Hematopoietic multipotent progenitor cell treated with erythropoietin and hydrocortisone succinate and interleukin-3 and kit ligand, for 6 days (in vitro differentiated cells): ENCODE measurements around the gene AKAP8L.
A peak's percentile ranks its signal among the peaks of the same experiment; 100 is the strongest.
"Not testable (repeated sequence)": the region's sequence is repeated elsewhere in the genome, so short reads cannot be mapped to it uniquely, and the experiment has no call there.

Experiments
- DNase-seq: peaks from one replicate; pipeline ENCODE4 v3.0.0-alpha.2; 2015

AKAP8L gene

DNA sequence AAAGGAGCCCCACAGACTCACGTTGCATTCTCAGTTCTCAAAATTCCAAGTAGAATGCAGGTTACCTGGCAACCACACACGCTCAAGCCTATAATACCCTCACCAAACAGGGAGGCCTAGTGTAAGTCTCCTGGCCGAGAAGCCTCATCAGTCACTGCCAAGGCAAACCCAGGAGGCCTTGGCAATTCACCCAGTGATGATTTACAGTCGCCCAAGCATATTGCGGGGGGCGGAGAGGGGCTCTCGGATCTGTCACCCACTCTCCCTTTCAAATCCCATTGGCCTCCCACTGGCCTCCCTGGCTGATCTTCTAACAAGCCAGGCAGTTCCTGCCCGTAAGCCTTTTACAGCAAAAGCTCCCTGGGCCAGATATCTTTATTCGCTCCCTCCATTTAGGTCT lies 1.1 kb downstream of the AKAP8L start:
- peak; percentile 33 for DNase-seq

DNA sequence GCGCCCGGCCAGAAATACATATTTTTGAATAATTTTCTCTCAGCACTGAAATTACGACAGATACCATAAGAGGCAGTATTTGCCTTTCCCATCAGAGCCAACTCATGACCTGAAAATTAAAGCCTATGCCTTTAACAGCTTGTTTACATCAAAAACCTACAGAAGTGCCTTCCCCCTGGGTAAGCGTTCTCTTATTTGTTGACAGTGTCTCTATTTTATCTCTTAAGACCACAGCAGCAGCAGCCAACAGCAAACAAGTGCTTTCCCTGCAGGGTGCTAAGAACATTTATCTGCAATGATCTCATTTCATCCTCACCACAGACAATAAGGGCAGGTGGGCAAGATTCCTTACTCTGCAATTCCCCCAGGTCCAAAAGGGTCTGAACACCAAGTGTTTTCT lies 6.0 kb downstream of the AKAP8L start:
- DNase-seq: peak; percentile 25

DNA sequence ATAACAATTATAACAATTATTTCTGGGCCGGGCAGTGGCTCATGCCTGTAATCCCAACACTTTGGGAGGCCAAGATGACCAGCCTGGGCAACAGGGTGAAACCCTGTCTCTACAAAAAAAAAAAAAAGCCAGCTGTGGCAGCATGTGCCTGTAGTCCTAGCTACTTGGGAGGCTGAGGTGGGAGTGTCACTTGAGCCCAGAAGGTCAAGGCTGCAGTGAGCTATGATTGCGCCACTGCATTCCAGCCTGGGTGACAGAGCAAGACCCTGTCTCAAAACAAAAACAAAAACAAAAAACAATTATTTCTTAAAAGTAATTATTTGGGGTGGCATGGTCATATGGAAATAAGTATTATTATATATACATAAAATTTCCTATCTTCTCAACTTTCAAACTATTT lies 7.4 kb downstream of the AKAP8L start:
- not testable (repeated sequence) for DNase-seq

DNA sequence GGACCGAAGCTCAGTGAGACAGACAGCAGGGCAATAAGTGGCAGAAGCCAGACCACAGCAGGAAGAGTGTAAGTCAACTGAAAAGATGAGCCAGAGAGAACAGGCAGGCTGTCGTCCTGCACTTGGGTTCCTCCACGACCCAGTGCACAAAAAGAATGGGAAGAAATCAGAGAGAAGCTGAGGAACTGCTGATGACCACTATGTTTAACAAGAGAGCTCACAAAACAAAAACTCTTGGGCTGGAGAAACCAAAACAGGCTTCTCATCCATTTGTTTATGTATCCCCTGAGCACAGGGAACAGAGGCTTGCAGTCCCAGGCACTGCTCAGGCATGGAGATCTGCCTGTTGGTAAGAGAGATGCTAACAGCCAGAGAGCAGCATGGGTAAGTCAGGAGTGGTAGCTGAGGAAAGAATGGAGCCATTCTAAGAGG lies 14.0 kb downstream of the AKAP8L start:
- DNase-seq: no peak

DNA sequence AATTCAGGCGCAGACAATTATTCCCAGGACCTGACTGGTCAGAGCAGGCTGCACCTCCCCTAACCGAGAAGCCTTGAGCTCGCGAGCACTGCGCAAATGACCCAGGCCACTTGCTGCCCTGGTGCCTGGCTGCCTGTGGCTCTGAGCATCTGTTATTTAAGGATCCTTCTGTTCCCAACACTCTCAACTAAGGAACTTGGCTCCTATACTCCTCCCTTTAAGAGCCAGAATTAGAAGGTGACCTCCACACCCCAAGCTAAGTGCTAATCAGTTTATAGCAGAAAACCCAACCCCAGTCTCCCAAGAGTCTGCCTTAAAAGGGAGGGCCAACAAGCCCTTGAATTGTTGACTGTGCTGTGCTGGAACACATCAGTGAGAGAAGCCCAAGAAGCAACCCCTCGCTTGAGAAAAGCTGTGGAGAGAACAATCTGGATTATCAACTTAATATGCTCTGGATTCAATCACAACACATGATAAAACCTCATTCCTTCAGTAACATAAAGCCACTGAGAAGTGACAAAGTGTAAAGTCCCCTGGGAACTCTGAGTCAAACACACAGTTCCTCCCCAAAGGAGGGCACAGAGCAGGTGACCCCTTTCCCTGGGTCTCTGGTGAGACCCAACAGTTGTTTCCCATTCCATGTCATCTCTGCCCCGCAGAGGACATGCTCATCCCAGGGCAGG lies 14.6 kb downstream of the AKAP8L start:
- peak; percentile 81 for DNase-seq

DNA sequence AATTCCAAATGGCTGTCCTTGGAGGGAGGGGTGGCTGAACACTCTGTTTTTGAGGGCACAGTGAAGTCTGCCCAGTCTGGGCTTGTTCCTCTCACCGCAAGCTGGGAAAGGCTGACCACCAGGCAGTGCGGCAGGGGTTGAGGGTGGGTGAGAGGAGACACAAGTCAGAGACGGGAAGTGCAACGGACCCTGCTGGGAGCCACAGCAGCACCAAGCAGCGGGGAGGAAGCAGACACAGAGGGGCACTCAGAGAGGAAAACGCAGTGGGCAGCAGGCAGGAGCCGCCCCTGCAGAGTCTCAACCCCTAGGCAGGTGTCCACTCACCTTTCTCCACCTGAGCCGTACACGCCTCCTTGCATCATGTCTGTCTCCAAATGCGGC lies 15.6 kb downstream of the AKAP8L start:
- DNase-seq: no peak

DNA sequence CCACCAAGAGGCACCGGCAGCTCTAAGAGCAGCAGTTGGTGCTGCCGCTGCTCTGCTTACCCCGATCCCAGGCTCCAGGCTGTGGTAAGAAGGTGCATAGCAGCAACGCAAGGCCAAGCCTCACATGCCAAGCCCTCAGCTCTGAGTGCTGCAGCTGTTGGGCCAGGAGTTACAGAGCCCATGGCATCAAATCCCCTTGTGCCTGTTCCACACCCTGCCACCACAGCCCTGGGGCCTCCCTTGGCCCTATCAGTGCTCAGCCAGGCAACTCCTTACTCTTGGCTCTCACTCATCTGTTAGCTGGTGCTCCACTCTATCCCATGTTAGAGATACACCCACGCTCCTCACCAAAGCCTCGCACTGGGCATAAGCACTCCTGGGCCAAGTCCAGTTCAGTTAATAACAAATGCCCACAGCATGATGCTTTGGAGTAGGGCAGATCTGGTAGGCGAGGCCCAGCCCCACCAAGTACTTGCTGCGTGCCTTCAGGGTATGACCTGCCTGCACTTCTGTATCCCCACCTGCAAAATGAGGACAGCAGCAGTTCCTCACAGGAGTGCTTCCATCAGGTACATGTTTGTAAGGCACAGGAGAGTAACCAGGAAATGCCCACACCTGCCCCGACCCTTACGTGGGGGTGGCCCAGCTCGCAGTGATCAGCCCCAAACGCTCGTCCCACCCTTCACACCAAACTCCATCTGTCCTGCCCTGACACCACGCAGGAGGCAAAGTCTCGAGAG lies 16.2 kb downstream of the AKAP8L start:
- peak; percentile 92 for DNase-seq

DNA sequence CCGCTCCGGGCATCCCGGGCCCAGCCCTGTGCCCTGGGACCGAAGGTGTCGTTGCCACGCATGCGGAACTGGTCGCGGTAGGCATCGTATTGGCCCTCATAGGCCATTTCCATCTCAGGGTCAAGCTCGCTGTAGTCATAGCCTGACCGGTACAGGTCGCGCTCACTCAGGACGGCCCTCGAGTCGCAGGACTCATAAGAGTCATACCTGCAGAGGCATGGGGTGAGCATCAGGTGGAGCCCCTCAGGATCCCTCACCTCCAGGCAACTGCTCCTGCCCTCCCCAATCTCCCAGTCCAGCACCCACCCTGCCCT lies 17.4 kb downstream of the AKAP8L start:
- DNase-seq: no peak

DNA sequence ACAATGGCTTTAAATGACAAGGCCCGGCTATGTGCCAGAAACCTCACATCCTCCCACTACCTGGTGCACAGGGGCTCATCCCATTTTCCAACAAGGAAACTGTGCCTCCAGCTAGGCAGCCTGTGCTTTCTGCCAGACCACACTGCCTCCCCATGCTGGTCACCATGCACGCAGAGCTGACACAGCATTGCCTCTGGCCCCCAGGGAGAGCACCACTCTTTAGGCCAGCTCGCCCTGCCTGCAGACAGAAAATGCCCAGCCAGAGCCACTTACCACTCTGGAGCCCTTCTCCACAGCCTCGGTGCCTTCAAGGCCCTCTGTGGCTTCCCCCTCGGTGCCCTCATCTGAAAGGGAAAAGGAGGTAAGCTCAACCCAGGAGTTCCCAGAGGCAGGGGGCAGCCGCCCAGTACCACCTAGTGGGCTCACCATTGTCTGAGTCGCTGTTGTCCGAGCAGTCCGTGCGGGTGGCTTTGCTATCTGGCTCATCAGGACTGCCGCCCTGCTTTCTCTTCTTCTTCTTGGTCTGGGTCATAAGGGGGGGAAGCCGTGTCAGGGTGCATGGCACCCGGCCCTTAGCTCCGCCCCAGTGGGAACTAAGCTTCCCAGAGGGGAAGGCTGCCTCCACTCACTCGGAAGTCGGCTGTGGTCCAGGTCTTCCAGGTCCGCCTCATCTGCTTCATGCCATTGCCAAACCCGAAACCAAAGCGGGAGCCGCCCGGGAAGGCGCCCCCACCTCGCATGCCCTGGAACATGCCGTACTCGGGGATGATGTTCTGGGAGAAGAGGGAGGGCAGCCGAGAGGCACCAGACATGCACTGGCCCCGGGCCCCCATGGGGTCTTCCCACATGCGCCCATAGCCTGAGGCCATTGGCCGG lies 18.0 kb downstream of the AKAP8L start:
- no peak for DNase-seq

DNA sequence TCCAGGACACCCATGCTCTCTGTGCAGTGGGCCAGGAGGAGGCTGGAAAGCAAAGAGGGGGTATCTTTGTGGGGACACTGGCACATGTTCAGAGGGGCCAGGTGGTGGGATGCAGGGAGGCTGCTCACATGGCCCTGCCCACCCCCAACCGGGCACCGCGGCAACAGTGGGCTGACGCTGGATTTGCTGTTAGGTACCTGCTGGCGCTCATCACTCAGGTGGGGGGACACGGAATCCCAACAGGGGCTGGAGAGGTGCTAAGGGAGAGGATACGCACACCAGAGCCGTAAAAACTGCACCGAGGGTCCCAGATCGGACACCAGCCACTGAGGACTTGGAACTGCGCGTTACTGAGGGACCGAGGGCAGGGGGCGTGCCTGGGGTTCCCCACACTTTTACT lies 19.2 kb downstream of the AKAP8L start:
- DNase-seq: no peak

DNA sequence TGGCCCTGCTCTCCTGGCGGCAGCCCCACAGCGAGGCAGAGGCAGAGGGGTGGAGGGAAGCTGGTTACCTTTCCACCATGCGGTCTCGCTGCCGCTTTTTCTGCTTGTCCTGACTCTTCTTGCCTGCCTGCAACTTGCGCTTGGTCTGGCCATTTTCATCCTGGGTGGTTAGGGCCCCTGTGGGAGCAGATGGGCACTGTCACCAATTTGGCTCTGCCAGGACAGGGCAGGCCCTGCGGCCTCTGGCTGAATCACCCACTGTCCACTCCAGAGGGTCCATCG lies 19.6 kb downstream of the AKAP8L start:
- no peak for DNase-seq

DNA sequence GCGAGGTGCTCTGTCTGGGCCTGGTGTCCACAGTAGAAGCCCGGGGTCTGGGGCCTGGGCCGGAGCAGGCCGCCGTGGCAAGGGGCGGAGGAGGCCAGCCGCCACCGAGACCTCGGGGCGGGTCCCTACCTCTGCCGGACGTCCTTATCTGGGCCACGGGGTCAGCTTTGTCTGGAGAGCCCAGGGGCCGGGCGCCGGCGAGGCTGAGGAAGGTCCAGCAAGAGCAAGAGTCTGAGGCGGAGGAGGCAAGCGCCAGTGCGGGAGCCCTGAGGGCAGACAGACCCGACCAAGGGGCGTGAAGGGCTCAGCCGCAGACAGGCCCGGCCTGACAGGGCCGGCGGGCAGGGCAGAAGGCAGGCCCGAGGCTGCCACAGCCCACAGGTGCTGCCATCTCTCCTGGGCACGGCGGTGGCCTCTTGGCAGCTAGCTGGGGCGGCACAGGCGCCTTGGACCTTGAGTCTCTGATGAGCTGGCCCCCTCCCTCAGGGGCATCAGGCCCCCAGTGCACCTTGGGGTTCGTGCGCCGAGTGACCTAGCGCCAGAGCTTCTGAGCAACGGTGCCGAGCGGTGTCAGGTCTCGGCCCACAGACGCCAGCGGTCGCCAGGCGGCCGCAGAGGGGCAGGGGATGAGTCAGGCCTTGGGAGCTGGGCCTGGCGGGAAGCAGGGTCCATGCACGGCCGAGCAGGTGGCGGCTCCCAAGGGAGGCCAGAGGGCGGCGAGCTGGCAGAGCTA lies 20.1 kb downstream of the AKAP8L start:
- no peak for DNase-seq

DNA sequence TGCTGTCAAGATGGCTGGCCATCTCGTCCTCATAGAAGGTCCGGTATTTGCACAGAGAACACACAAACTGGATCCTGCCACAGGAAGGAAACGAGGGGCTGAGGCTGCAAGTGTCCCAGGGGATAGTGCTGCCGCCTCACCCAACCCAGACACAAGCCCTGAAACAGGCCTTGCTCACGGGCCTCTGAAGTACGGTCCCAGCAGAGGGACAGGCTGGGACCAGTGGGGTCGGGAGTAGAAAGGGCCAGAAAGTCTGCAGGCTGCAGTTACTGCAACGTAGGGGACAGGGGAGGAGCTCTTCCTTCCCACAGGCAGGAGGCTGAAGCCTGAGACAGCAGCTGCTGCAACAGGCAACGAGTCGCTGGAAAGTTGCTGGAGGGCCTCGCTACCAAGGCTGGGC lies 21.0 kb downstream of the AKAP8L start:
- no peak for DNase-seq

DNA sequence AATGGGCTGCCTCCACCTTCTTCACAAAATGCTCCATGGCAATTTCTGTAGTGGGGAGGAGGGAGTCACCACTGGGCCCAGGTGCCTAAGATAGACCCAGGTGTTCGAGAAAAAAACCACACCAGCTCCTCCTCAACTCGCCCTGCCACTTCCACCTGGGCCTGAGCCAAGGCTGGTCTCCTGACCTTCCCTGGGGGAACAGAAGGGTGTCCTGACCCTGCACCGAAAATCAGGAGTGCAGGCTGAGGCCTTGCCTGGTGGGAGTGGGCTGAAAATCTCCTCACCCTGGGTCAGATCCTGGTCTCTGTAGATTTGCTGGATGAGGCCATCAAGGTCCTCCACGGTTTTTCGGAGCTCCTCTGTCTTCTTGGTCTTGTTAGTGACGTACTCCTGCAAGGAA lies 21.6 kb downstream of the AKAP8L start:
- DNase-seq: no peak

DNA sequence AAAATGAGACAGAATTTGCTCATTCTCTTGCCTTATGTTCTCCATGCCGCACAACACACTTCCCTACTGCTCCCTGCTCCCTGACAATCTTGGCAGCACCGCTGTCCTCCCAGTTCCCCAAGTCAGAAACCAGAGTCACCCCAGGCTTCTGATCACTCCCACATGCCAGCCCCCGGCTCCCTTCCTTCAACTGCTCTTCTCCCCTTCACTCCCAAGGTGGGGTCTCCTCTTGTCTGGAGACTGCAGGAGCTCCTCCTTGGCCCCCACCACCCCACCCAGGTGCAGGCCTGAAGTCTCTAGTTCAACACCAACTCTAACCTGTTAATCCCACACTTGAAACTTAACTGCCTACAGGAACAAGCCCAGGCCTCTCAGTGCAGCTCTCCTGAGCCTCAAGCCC lies 22.4 kb downstream of the AKAP8L start:
- DNase-seq: no peak

DNA sequence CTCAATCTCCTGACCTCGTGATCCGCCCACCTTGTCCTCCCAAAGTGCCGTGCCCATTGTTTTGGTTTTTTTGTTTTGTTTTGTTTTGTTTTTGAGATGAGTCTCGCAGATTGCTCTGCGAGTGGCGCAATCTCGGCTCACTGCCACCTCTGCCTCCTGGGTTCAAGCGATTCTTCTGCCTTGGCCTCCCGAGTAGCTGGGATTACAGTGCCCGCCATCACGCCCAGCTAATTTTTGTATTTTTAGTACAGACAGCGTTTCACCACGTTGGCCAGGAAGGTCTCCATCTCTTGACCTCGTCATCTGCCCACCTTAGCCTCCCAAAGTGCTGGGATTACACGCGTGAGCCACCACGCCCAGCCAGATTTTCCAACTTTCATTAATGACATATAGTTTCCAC lies 23.5 kb downstream of the AKAP8L start:
- DNase-seq: not testable (repeated sequence)

DNA sequence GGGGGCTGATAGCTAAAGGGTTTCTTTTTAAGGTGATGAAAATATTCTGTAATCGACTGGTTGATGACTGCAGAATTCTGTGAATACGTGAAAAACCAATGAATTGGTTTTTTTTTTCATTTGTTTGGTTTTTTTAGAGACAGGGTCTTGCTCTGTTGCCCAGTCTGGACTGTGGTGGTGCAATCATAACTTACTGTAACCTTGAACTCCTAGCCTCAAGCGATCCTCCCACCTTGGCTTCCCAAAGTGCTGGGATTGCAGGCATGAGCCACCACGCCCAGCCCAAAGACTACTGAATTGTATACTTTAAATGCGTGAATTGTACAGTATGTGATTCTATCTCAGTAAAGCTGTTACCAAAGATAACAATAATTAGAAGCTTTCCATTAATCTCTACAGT lies 24.4 kb downstream of the AKAP8L start:
- DNase-seq: no peak

DNA sequence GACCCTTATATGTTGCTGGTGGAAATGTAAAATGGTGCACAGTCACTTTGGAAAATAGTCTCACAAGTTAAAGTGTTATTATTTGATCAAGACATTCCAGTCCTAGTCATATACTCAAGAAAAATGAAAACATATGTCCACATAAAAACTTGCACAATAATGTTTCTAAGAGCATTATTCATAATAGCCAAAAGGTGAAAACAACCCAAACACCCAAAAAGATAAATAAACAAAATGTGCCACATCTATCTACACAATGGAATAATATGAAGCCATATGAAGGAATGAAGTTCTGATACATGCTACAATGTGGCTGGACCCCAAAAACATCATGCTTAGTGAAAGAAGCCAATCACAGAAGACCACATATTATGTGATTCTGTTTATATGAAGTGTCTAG lies 24.8 kb downstream of the AKAP8L start:
- DNase-seq: no peak

DNA sequence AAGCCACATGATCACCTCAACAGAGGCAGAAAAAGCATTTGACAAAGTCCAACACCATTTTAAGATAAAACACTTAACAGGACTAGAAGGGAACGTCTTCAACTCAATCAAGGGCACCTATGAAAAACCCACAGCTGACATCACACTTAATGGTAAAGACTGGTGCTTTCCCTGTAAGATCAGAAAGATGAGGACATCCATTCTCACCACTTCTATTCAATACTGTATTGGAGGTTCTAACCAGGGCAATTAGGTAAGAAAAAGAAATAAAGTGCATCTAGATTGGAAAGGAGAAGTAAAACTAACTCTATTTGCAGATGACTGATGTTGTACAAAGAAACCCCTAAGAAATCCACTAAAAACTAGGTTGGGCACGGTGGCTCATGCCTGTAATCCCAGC lies 28.0 kb downstream of the AKAP8L start:
- DNase-seq: no peak

DNA sequence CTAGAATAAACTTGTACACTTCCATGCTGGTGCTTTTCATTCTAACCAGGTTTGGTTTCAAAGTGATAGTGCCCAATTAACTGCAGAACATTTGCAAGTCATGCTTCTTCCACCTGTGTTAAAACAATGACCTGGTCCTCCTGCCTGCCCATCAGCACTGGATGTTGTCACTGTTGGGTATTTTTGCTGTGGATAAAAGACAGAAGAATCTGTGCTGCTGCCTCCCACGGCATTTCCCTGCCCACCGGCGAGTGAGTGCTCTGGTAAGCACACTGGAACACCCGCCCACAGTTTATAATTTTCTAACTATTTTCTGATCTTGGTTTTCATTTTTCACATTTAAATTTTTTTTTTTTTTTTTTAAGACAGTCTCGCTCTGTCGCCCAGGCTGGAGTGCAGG lies 36.9 kb downstream of the AKAP8L start:
- DNase-seq: no peak

DNA sequence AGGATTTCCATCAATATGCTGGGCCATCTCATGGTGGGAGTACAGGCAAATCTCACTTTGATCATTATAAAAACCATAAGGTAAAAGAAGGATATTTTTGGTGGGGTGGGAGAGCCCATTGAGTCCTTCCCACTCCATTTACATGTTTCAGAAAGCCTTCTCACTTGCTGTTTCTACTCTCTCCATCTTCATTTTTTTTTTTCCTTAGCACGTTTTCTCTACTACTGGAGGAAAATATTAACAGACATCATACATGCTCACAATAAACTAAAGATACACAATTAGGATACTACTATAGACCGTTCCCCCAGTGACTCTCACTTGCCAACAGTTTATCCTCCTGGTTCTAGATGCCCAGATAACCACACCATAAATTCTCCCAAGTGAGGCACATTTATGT lies 37.4 kb downstream of the AKAP8L start:
- no peak for DNase-seq

DNA sequence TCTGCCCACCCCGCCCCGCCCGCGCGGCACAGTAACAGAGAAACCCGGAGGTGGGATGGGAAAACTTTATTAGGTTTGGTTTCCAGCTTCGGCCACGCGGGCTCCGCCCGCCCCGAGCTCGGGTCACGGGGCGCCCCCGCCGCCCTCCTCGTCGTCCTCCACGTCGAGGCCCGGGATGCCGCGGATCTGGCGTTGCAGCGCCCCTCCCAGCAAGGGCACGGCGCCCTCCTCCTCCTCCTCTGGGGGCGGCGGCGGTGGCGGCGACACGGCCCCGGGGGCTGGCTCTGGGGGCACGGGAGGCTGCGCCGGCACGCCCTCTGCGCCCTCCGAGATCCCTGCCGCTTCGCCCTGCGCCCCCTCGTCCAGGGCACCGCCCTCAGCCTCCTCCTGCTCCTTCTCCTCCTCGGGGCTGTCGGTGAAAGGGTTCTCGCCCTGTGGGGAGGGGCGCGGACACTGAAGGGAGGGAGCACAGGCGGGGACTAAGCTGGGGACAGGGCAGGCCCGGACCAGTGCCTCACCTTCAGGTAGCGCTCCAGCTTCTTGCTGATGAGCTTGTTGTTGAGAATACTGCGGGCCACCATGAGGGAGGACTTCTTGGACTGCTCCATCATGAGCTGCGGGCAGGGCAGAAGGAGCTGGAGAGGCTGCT lies 38.7 kb downstream of the AKAP8L start:
- peak; percentile 75 for DNase-seq
